CD14-positive monocyte (primary cell): ENCODE data around the gene ARID3B. TPM values are rescaled to one million over a fixed set of nuclear protein-coding genes. Genes with fewer than 3 reads are reported as not detected.
A peak's percentile ranks its signal among the peaks of the same experiment; 100 is the strongest.

ENCODE experiments used
- DNase-seq, 3 donors: peaks; one replicate each; pipeline ENCODE4 v3.0.0-alpha.2; 2011 to 2022
- H2AFZ ChIP-seq: 2 replicates; pipeline ENCODE4 v1.6.0; 2012; ENCODE audit warnings: mild to moderate bottlenecking, low read depth, low read length, inconsistent platforms; ENCODE audit not compliant: insufficient read depth, poor library complexity, severe bottlenecking
- H3K27ac ChIP-seq, 2 donors: 1 replicate in 1 of 2; 2 replicates in 1 of 2; pipeline ENCODE4 v1.5.1; 2012 to 2013; ENCODE audit warnings: low read length in 2 of 2, control low read depth in 1 of 2, inconsistent platforms in 1 of 2, low read depth in 1 of 2, mild to moderate bottlenecking in 1 of 2
- H3K27me3 ChIP-seq, 2 donors: one replicate each; pipeline versions ENCODE4 v1.6.0 to v1.6.1; 2011 to 2013; ENCODE audit warnings: low read length in 2 of 2; ENCODE audit not compliant: control insufficient read depth in 2 of 2, insufficient read depth in 2 of 2
- H3K36me3 ChIP-seq, 2 donors: replicated peaks in 1 of 2; 1 replicate in 1 of 2; 2 replicates in 1 of 2; pipeline versions ENCODE4 v1.5.1 to v1.6.1; 2012 to 2013; ENCODE audit warnings: low read length in 2 of 2, control low read depth in 1 of 2, inconsistent platforms in 1 of 2, mild to moderate bottlenecking in 1 of 2; ENCODE audit not compliant: insufficient read depth in 2 of 2, control insufficient read depth in 1 of 2
- H3K4me1 ChIP-seq, 2 donors: 1 replicate in 1 of 2; 2 replicates in 1 of 2; pipeline versions ENCODE4 v1.5.1 to v1.6.1; 2012 to 2013; ENCODE audit warnings: low read length in 2 of 2, control low read depth in 1 of 2, inconsistent platforms in 1 of 2, mild to moderate bottlenecking in 1 of 2, moderate library complexity in 1 of 2; ENCODE audit not compliant: insufficient read depth in 2 of 2, control insufficient read depth in 1 of 2
- H3K4me2 ChIP-seq: replicated peaks from 2 replicates; pipeline ENCODE3; 2012; ENCODE audit warnings: low read length, moderate library complexity, mild to moderate bottlenecking; ENCODE audit not compliant: poor library complexity, severe bottlenecking; ENCODE audit errors: extremely low read depth
- H3K4me3 ChIP-seq, 3 experiments: fragments of 200-600 bp in 1 of 3; sonication (generic) in 1 of 3; replicated peaks in 1 of 3; 1 replicate in 2 of 3; 2 replicates in 1 of 3; pipeline ENCODE4 v1.5.1; 2011 to 2013; ENCODE audit warnings: low read length in 3 of 3, mild to moderate bottlenecking in 3 of 3, control low read depth in 2 of 3, low read depth in 2 of 3, inconsistent platforms in 1 of 3, moderate library complexity in 1 of 3
- H3K79me2 ChIP-seq: 2 replicates; pipeline ENCODE4 v1.6.0; 2012; ENCODE audit warnings: mild to moderate bottlenecking, control low read depth, inconsistent platforms, low read length, moderate library complexity; ENCODE audit not compliant: insufficient read depth
- H3K9ac ChIP-seq: 2 replicates; pipeline ENCODE4 v1.6.0; 2017; ENCODE audit warnings: low read length, mild to moderate bottlenecking; ENCODE audit not compliant: insufficient read depth, poor library complexity, severe bottlenecking
- H3K9me3 ChIP-seq, 2 donors: replicated peaks in 1 of 2; 1 replicate in 1 of 2; 2 replicates in 1 of 2; pipeline versions ENCODE4 v1.5.1 to v1.6.1; 2012 to 2013; ENCODE audit warnings: low read length in 2 of 2, control low read depth in 1 of 2; ENCODE audit not compliant: control insufficient read depth in 1 of 2, insufficient read depth in 1 of 2
- H4K20me1 ChIP-seq: 2 replicates; pipeline ENCODE4 v1.6.0; 2012; ENCODE audit warnings: mild to moderate bottlenecking, low read length, control low read depth, moderate library complexity; ENCODE audit not compliant: insufficient read depth
- H3K27ac Mint-ChIP-seq, 7 donors: one replicate each; pipeline ENCODE4 v1.8.0; 2020; ENCODE audit warnings: mild to moderate bottlenecking in 7 of 7, mixed read lengths in 7 of 7, moderate library complexity in 6 of 7, inconsistent platforms in 2 of 7
- H3K27me3 Mint-ChIP-seq, 3 donors: one replicate each; pipeline ENCODE4 v1.8.0; 2021 to 2022; ENCODE audit warnings: low read depth in 3 of 3, mild to moderate bottlenecking in 3 of 3, mixed read lengths in 3 of 3, moderate library complexity in 3 of 3, inconsistent platforms in 1 of 3
- H3K36me3 Mint-ChIP-seq, 2 donors: one replicate each; pipeline ENCODE4 v1.8.0; 2020; ENCODE audit warnings: mixed read lengths in 2 of 2, inconsistent platforms in 1 of 2, mild to moderate bottlenecking in 1 of 2
- H3K4me1 Mint-ChIP-seq: one replicate; pipeline ENCODE4 v1.8.0; 2020; ENCODE audit warnings: mild to moderate bottlenecking, mixed read lengths
- H3K4me3 Mint-ChIP-seq, 2 donors: one replicate each; pipeline ENCODE4 v1.8.0; 2020; ENCODE audit warnings: mild to moderate bottlenecking in 2 of 2, mixed read lengths in 2 of 2, moderate library complexity in 1 of 2
- H3K9me3 Mint-ChIP-seq, 7 donors: one replicate each; pipeline ENCODE4 v1.8.0; 2020 to 2022; ENCODE audit warnings: mixed read lengths in 7 of 7, mild to moderate bottlenecking in 6 of 7, moderate library complexity in 6 of 7, inconsistent platforms in 2 of 7
- WGBS: methylation state at CpG from one replicate; pipeline ENCODE4 v1.1.5; 2013; ENCODE audit warnings: missing lambda C conversion rate; ENCODE audit not compliant: insufficient coverage; 5-methylcytosine and 5-hydroxymethylcytosine counted together
- intact Hi-C, 2 donors: fragments of 100-400 bp; cut with micrococcal nuclease; formaldehyde crosslinking; loops; one replicate each; pipeline versions ENCODE4 v1.15.0 to v1.15.1; 2023
- polyA plus RNA-seq, 3 donors: library from polyadenylated mRNA; depleted of rRNA in 1 of 3; unstranded in 2 of 3; stranded (reverse) in 1 of 3; fragments of 300-500 nt in 2 of 3; fragments of >200 nt in 1 of 3; fragmentation: Illumina TruSeq in 2 of 3; gene quantifications; 1 replicate in 2 of 3; 2 replicates in 1 of 3; pipeline ENCODE4 v1.2.3, GENCODE V29; 2012 to 2021
- TF ChIP-seq, protein P1 (sequence below): fragments of 200-600 bp; IDR thresholded peaks from one replicate; pipeline ENCODE4 v1.8.0; 2022; ENCODE audit warnings: antibody characterized with exemption, mild to moderate bottlenecking

ARID3B gene
- polyA plus RNA-seq, 3 donors: 2.3 to 17.4 (median 4.4) TPM

DNA sequence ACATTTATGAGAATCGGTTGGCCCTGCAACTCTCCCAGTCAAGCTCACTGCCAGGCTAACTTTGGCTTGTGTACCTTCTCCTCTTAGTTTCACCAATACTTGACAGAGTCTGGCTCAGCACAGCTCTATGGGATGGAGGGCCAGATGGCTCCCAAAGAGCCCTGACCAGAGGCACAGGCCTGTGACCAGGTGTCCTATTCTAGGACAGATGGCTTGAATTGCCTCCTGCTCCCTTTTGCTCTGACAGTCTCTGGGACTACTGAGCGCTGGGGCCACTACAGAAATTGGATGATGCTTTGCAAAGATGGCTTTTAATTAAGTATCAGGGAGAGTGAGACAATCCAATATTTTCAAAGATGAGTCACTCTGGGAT, 10.3 kb upstream of the ARID3B start:
- Mint-ChIP-seq H3K9me3 (no peaks in the 10 kb centered on the region), H3K27ac (peak overlapping the region in 2 of 7 donors; percentile 50 to 76), H3K4me3 (no peak overlapping the region), H3K27me3 (peaks cover 0 to 1% (median 0%) of the 10 kb centered on the region in 3 donors), H3K36me3 (no peaks in the 10 kb centered on the region), H3K4me1 (peaks cover 16% of the 10 kb centered on the region)
- peaks cover 9 to 10% of the 10 kb centered on the region in 2 donors for H3K4me1 ChIP-seq
- no peak overlapping the region for H3K27ac ChIP-seq
- intact Hi-C loops: no loop called here
- no peak for DNase-seq
- no peak overlapping the region for H3K4me2 ChIP-seq
- no peaks in the 10 kb centered on the region for H3K36me3 ChIP-seq
- no CpG with 5 or more reads among the region's 2 CpGs for WGBS
- no peak overlapping the region for H3K4me3 ChIP-seq
- H3K79me2 ChIP-seq: no peaks in the 10 kb centered on the region
- no peaks in the 10 kb centered on the region for H3K9me3 ChIP-seq
- no peak overlapping the region for H2AFZ ChIP-seq
- no peak overlapping the region for H3K9ac ChIP-seq
- no peaks in the 10 kb centered on the region for H4K20me1 ChIP-seq
- no peaks in the 10 kb centered on the region for H3K27me3 ChIP-seq
- TF ChIP-seq, protein P1, sequence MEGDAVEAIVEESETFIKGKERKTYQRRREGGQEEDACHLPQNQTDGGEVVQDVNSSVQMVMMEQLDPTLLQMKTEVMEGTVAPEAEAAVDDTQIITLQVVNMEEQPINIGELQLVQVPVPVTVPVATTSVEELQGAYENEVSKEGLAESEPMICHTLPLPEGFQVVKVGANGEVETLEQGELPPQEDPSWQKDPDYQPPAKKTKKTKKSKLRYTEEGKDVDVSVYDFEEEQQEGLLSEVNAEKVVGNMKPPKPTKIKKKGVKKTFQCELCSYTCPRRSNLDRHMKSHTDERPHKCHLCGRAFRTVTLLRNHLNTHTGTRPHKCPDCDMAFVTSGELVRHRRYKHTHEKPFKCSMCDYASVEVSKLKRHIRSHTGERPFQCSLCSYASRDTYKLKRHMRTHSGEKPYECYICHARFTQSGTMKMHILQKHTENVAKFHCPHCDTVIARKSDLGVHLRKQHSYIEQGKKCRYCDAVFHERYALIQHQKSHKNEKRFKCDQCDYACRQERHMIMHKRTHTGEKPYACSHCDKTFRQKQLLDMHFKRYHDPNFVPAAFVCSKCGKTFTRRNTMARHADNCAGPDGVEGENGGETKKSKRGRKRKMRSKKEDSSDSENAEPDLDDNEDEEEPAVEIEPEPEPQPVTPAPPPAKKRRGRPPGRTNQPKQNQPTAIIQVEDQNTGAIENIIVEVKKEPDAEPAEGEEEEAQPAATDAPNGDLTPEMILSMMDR: no peak

GRCh38 chr15:74531144-74531811, 9.7 kb upstream of the ARID3B start:
- H3K27me3 Mint-ChIP-seq: peaks cover 0 to 1% (median 0%) of the 10 kb centered on the region in 3 donors
- intact Hi-C loops: no loop called here
- no peaks in the 10 kb centered on the region for H3K27me3 ChIP-seq
- H3K9me3 Mint-ChIP-seq: no peaks in the 10 kb centered on the region
- H3K4me1 ChIP-seq: peaks cover 9 to 10% of the 10 kb centered on the region in 2 donors
- DNase-seq: no peak
- H3K9ac ChIP-seq: no peak overlapping the region
- no peaks in the 10 kb centered on the region for H3K36me3 Mint-ChIP-seq
- H3K4me2 ChIP-seq: no peak overlapping the region
- WGBS: 92% methylated on average over 4 of the region's 4 CpGs
- no peak overlapping the region for H3K4me3 ChIP-seq
- no peaks in the 10 kb centered on the region for H3K9me3 ChIP-seq
- no peaks in the 10 kb centered on the region for H4K20me1 ChIP-seq
- H3K27ac Mint-ChIP-seq: no peak overlapping the region
- H3K27ac ChIP-seq: no peak overlapping the region
- no peak overlapping the region for H3K4me3 Mint-ChIP-seq
- H3K36me3 ChIP-seq: no peaks in the 10 kb centered on the region
- H3K4me1 Mint-ChIP-seq: peaks cover 16% of the 10 kb centered on the region
- no peak overlapping the region for H2AFZ ChIP-seq
- TF ChIP-seq, protein P1: no peak
- H3K79me2 ChIP-seq: no peaks in the 10 kb centered on the region
